HepG2 (cell line): ENCODE measurements around the gene NBR1. TPM values are rescaled to one million over a fixed set of nuclear protein-coding genes. Genes with fewer than 3 reads are reported as not detected.
A peak's percentile ranks its signal among the peaks of the same experiment; 100 is the strongest.

ENCODE experiments used
- BRD4 ChIP-seq: sonication (generic); formaldehyde crosslinking; IDR thresholded peaks from 2 replicates; pipeline ENCODE4 v1.4.0; 2020; ENCODE audit warnings: missing genetic modification reagents
- ETS1 ChIP-seq: sonication (generic); formaldehyde crosslinking; IDR thresholded peaks from 2 replicates; pipeline ENCODE4 v1.4.0; 2020; ENCODE audit warnings: missing genetic modification reagents
- HDAC2 ChIP-seq: sonication (generic); formaldehyde crosslinking; IDR thresholded peaks from 2 replicates; pipeline ENCODE4 v1.4.0; 2020; ENCODE audit warnings: missing genetic modification reagents
- HNRNPLL ChIP-seq: fragments of 200-400 bp; formaldehyde crosslinking; IDR thresholded peaks from 2 replicates; pipeline ENCODE4 v1.6.1; 2017; ENCODE audit warnings: mild to moderate bottlenecking, low read depth, low read length; ENCODE audit not compliant: poor library complexity, severe bottlenecking
- JUND ChIP-seq: sonication (generic); formaldehyde crosslinking; IDR thresholded peaks from 2 replicates; pipeline ENCODE4 v1.8.0; 2022; ENCODE audit warnings: mild to moderate bottlenecking, missing genetic modification reagents
- KLF12 ChIP-seq: sonication (generic); formaldehyde crosslinking; IDR thresholded peaks from 2 replicates; pipeline ENCODE4 v1.4.0; 2020; ENCODE audit warnings: missing genetic modification reagents, borderline replicate concordance
- SAFB2 ChIP-seq: sonication (generic); formaldehyde crosslinking; IDR thresholded peaks from 2 replicates; pipeline ENCODE4 v1.5.1; 2020; ENCODE audit warnings: missing genetic modification reagents, low read depth, mild to moderate bottlenecking, borderline replicate concordance
- SNAPC2 ChIP-seq: sonication (generic); formaldehyde crosslinking; IDR thresholded peaks from 2 replicates; pipeline ENCODE4 v1.8.1; 2022; ENCODE audit warnings: mild to moderate bottlenecking, missing genetic modification reagents
- TEAD3 ChIP-seq: optimal IDR thresholded peaks from 2 replicates; pipeline ENCODE3; 2016; ENCODE audit warnings: borderline replicate concordance
- THAP11 ChIP-seq: IDR thresholded peaks from 2 replicates; pipeline ENCODE4 v1.6.1; 2016; ENCODE audit warnings: missing biosample characterization, missing genetic modification reagents
- TOPORS ChIP-seq: sonication (generic); formaldehyde crosslinking; IDR thresholded peaks from 2 replicates; pipeline ENCODE4 v1.8.0; 2023; ENCODE audit warnings: mild to moderate bottlenecking, missing genetic modification reagents
- TP53 ChIP-seq: sonication (generic); formaldehyde crosslinking; conservative IDR thresholded peaks from 2 replicates; pipeline ENCODE4 v1.4.0; 2020; ENCODE audit warnings: missing genetic modification reagents
- ZBTB26 ChIP-seq: IDR thresholded peaks from 2 replicates; pipeline ENCODE4 v1.6.1; 2016; ENCODE audit warnings: missing compliant biosample characterization, missing genetic modification reagents, borderline replicate concordance
- ZBTB39 ChIP-seq: sonication (generic); formaldehyde crosslinking; IDR thresholded peaks from 2 replicates; pipeline ENCODE4 v1.5.0; 2020; ENCODE audit warnings: missing genetic modification reagents
- ZNF17 ChIP-seq: sonication (generic); formaldehyde crosslinking; IDR thresholded peaks from 2 replicates; pipeline ENCODE4 v1.5.0; 2020; ENCODE audit warnings: mild to moderate bottlenecking, missing genetic modification reagents
- ZNF263 ChIP-seq: sonication (generic); formaldehyde crosslinking; IDR thresholded peaks from 2 replicates; pipeline ENCODE4 v1.4.0; 2020; ENCODE audit warnings: missing genetic modification reagents
- ZNF329 ChIP-seq: sonication (generic); formaldehyde crosslinking; IDR thresholded peaks from 2 replicates; pipeline ENCODE4 v1.9.0; 2021; ENCODE audit warnings: low read depth, mild to moderate bottlenecking, missing genetic modification reagents
- ZNF337 ChIP-seq: sonication (generic); formaldehyde crosslinking; IDR thresholded peaks from 2 replicates; pipeline ENCODE4 v1.5.1; 2020; ENCODE audit warnings: missing genetic modification reagents, low read depth, mild to moderate bottlenecking, borderline replicate concordance
- ZNF556 ChIP-seq: sonication (generic); formaldehyde crosslinking; IDR thresholded peaks from 2 replicates; pipeline ENCODE4 v1.4.0; 2020; ENCODE audit warnings: mild to moderate bottlenecking, missing genetic modification reagents, borderline replicate concordance
- ZNF572 ChIP-seq: sonication (generic); formaldehyde crosslinking; IDR thresholded peaks from 2 replicates; pipeline ENCODE4 v1.5.1; 2020; ENCODE audit warnings: mild to moderate bottlenecking, missing genetic modification reagents
- ZNF674 ChIP-seq: sonication (generic); formaldehyde crosslinking; IDR thresholded peaks from 2 replicates; pipeline ENCODE4 v1.5.0; 2020; ENCODE audit warnings: low read depth, mild to moderate bottlenecking, missing genetic modification reagents
- ZNF879 ChIP-seq: sonication (generic); formaldehyde crosslinking; IDR thresholded peaks from 2 replicates; pipeline ENCODE4 v1.8.1; 2023; ENCODE audit warnings: missing genetic modification reagents
- ZNF883 ChIP-seq: sonication (generic); formaldehyde crosslinking; IDR thresholded peaks from 2 replicates; pipeline ENCODE4 v1.5.1; 2020; ENCODE audit warnings: mild to moderate bottlenecking, missing genetic modification reagents; ENCODE audit errors: not compliant biosample characterization
- ZSCAN12 ChIP-seq: sonication (generic); formaldehyde crosslinking; IDR thresholded peaks from 2 replicates; pipeline ENCODE4 v1.9.0; 2021; ENCODE audit warnings: mild to moderate bottlenecking, missing genetic modification reagents
- polyA plus RNA-seq, 8 experiments: library from polyadenylated mRNA; depleted of rRNA in 3 of 8; stranded (reverse) in 7 of 8; unstranded in 1 of 8; fragments of >200 nt; fragmentation: Illumina TruSeq in 4 of 8; extraction: Trizol in 4 of 8; gene quantifications; 2 replicates each; pipeline versions ENCODE4 v1.2.1 to v1.2.3, GENCODE V29; 2011 to 2016; ENCODE audit warnings: low read depth in 4 of 8, missing spikeins in 1 of 8, mixed read lengths in 1 of 8; ENCODE audit not compliant: insufficient read depth in 1 of 8
- total RNA-seq, 5 experiments: library from RNA; depleted of rRNA; stranded (reverse); fragments of >200 nt; fragmentation: Illumina TruSeq; extraction: Trizol; gene quantifications; 2 replicates each; pipeline ENCODE4 v1.2.3, GENCODE V29; 2016; ENCODE audit warnings: low read depth in 1 of 5

Gene NBR1
- total and polyA plus RNA-seq, 2 of the 13 experiments (the other 11 are each of a cell fraction or from before 2014, with no cell fraction given): 51.7 to 121 TPM

GRCh38 chr17:43216762-43217613 lies 46.0 kb downstream of the NBR1 start (continued):
- TF ChIP-seq ETS1 (CRISPR knock-in tag) (no peak), KLF12 (no peak; the same call in 1 of the 2 replicates), THAP11 (CRISPR knock-in tag) (peak; percentile 62), JUND (CRISPR knock-in tag) (no peak), TOPORS (no peak; the same call in 1 of the 2 replicates), ZNF674 (CRISPR knock-in tag) (no peak), ZNF883 (CRISPR knock-in tag) (no peak), TEAD3 (peak; percentile 98), ZNF879 (CRISPR knock-in tag) (peak; percentile 70; the same call in 1 of the 2 replicates), ZNF263 (CRISPR knock-in tag) (peak; percentile 28; the same call in 1 of the 2 replicates), ZBTB26 (0 out of 2 replicates have a peak, but pooled peaks have one; percentile 57), SAFB2 (0 out of 2 replicates have a peak, but pooled peaks have one; percentile 43), ZNF556 (CRISPR knock-in tag) (peak; percentile 91; the same call in 1 of the 2 replicates), ZSCAN12 (peak; percentile 31; the same call in 1 of the 2 replicates), TP53 (CRISPR knock-in tag) (no peak), ZBTB39 (0 out of 2 replicates have a peak, but pooled peaks have one; percentile 48), SNAPC2 (CRISPR knock-in tag) (peak; percentile 36; the same call in 1 of the 2 replicates), ZNF17 (CRISPR knock-in tag) (peak; percentile 66; the same call in 1 of the 2 replicates), ZNF337 (no peak; the same call in none of the 2 replicates), BRD4 (CRISPR knock-in tag) (peak; percentile 86), HNRNPLL (no peak), HDAC2 (CRISPR knock-in tag) (peak; percentile 94), ZNF572 (CRISPR knock-in tag) (peak; percentile 22; the same call in 1 of the 2 replicates), ZNF329 (CRISPR knock-in tag) (peak; percentile 19; the same call in 1 of the 2 replicates)
